HG03095 (cell line): ENCODE measurements around the gene PLEKHA7.

Source experiments
- ATAC-seq: cut with Tn5 transposase; IDR thresholded peaks from one replicate; pipeline ENCODE4 v1.9.1; 2021; ENCODE audit warnings: moderate library complexity; ENCODE audit not compliant: unreplicated experiment

Gene PLEKHA7

GRCh38 chr11:16814410-16815046 is 199.7 kb downstream of the PLEKHA7 start:
- no peak for ATAC-seq

- no peak for ATAC-seq
These were observed 201.1 kb downstream of the PLEKHA7 start for GRCh38 chr11:16813126-16813525.

- ATAC-seq, result no peak
These were observed 201.9 kb downstream of the PLEKHA7 start for GRCh38 chr11:16812274-16812673.

- ATAC-seq, result no peak
These were observed 202.8 kb downstream of the PLEKHA7 start for GRCh38 chr11:16811136-16812020.

- no peak for ATAC-seq
These were observed 204.1 kb downstream of the PLEKHA7 start for GRCh38 chr11:16809886-16810668.

- no peak for ATAC-seq
These were observed 206.9 kb downstream of the PLEKHA7 start for GRCh38 chr11:16807306-16807705.

- ATAC-seq, result no peak
These were observed 207.4 kb downstream of the PLEKHA7 start for GRCh38 chr11:16806791-16807190.

- no peak for ATAC-seq
These were observed 208.3 kb downstream of the PLEKHA7 start for GRCh38 chr11:16805938-16806337.

GRCh38 chr11:16804104-16804947 is 209.9 kb downstream of the PLEKHA7 start:
- ATAC-seq, result no peak

- no peak for ATAC-seq
These were observed 212.8 kb downstream of the PLEKHA7 start for GRCh38 chr11:16801288-16801980.

GRCh38 chr11:16800382-16800781 is 213.8 kb downstream of the PLEKHA7 start:
- no peak for ATAC-seq

- no peak for ATAC-seq
These were observed 214.3 kb downstream of the PLEKHA7 start for GRCh38 chr11:16799890-16800289.

GRCh38 chr11:16799221-16799620 is 215.0 kb downstream of the PLEKHA7 start:
- no peak for ATAC-seq

- ATAC-seq, result no peak
These were observed 216.4 kb downstream of the PLEKHA7 start for GRCh38 chr11:16797776-16798175.

- no peak for ATAC-seq
These were observed 217.9 kb downstream of the PLEKHA7 start for GRCh38 chr11:16796311-16796710.

- no peak for ATAC-seq
These were observed 219.1 kb downstream of the PLEKHA7 start for GRCh38 chr11:16795146-16795545.

GRCh38 chr11:16794047-16794818 is 220.0 kb downstream of the PLEKHA7 start:
- ATAC-seq, result no peak

GRCh38 chr11:16793511-16793910 is 220.7 kb downstream of the PLEKHA7 start:
- no peak for ATAC-seq

- ATAC-seq, result no peak
These were observed 221.2 kb downstream of the PLEKHA7 start for GRCh38 chr11:16793009-16793408.
